B cell (primary cell): Measurements from ENCODE around the gene IL4. TPM values are rescaled to one million over a fixed set of nuclear protein-coding genes. Genes with fewer than 3 reads are reported as not detected.

Experiments
- ATAC-seq: fragments of 200-7000 bp; cut with Tn5 transposase; one replicate; pipeline ENCODE4 v1.10.0; 2021; ENCODE audit warnings: low read depth, mild to moderate bottlenecking, moderate number of reproducible peaks, moderate library complexity
- CTCF ChIA-PET: fragments of 350-600 bp; sonication (Branson Sonifier 250); formaldehyde crosslinking; loops from one replicate; lab custom pipeline; 2021; ENCODE audit warnings: antibody characterized with exemption, inconsistent platforms; lab: Charles Lee
- POLR2A ChIA-PET: fragments of 350-600 bp; sonication (Branson Sonifier 250); formaldehyde crosslinking; loops from one replicate; lab custom pipeline; 2021; ENCODE audit warnings: antibody characterized with exemption; lab: Charles Lee
- DNase-seq: peaks from one replicate; pipeline ENCODE4 v3.0.0; 2013
- H2AFZ ChIP-seq: 2 replicates; pipeline ENCODE4 v1.6.1; 2012; ENCODE audit warnings: mild to moderate bottlenecking, low read depth, low read length; ENCODE audit not compliant: insufficient read depth, poor library complexity, severe bottlenecking
- H3K27ac ChIP-seq, 2 donors: 1 replicate in 1 of 2; 2 replicates in 1 of 2; pipeline ENCODE4 v1.5.1; 2012 to 2013; ENCODE audit warnings: low read length in 2 of 2, mild to moderate bottlenecking in 2 of 2, moderate library complexity in 1 of 2
- H3K27me3 ChIP-seq, 4 experiments: fragments of 200-600 bp in 1 of 4; sonication (generic) in 1 of 4; replicated peaks in 1 of 4; 1 replicate in 2 of 4; 2 replicates in 2 of 4; pipeline versions ENCODE4 v1.6.1 to v1.7.0; 2013 to 2016; ENCODE audit warnings: low read length in 3 of 4, mild to moderate bottlenecking in 2 of 4, mixed read lengths in 1 of 4, moderate library complexity in 1 of 4; ENCODE audit not compliant: insufficient read depth in 4 of 4, control insufficient read depth in 3 of 4; ENCODE audit errors: control extremely low read depth in 1 of 4
- H3K36me3 ChIP-seq, 2 experiments: replicated peaks in 1 of 2; 1 replicate in 1 of 2; 2 replicates in 1 of 2; pipeline versions ENCODE4 v1.6.1 to v1.7.1; 2013; ENCODE audit warnings: low read length in 1 of 2; ENCODE audit not compliant: insufficient read depth in 2 of 2, control insufficient read depth in 1 of 2; ENCODE audit errors: control extremely low read depth in 1 of 2, extremely low read depth in 1 of 2
- H3K4me1 ChIP-seq, 2 donors: fragments of 200-600 bp in 1 of 2; sonication (generic) in 1 of 2; 1 replicate in 1 of 2; 2 replicates in 1 of 2; pipeline versions ENCODE4 v1.5.1 to v1.6.1; 2013 to 2017; ENCODE audit warnings: low read length in 2 of 2; ENCODE audit not compliant: control insufficient read depth in 2 of 2, insufficient read depth in 2 of 2
- H3K4me2 ChIP-seq: replicated peaks from 2 replicates; pipeline ENCODE3; 2012; ENCODE audit warnings: mild to moderate bottlenecking, low read depth, low read length; ENCODE audit not compliant: poor library complexity, severe bottlenecking
- H3K4me3 ChIP-seq, 5 experiments: fragments of 200-600 bp in 1 of 5; sonication (generic) in 1 of 5; 1 replicate in 3 of 5; 2 replicates in 2 of 5; pipeline versions ENCODE4 v1.5.1 to v1.7.0; 2011 to 2016; ENCODE audit warnings: low read length in 4 of 5, mild to moderate bottlenecking in 4 of 5, low read depth in 2 of 5, control low read depth in 1 of 5, moderate library complexity in 1 of 5; ENCODE audit not compliant: insufficient read depth in 1 of 5; ENCODE audit errors: control extremely low read depth in 1 of 5, extremely low read depth in 1 of 5
- H3K79me2 ChIP-seq: fragments of 200-600 bp; sonication (generic); one replicate; pipeline ENCODE4 v1.6.0; 2016; ENCODE audit warnings: low read length; ENCODE audit not compliant: control insufficient read depth, insufficient read depth
- H3K9ac ChIP-seq: fragments of 200-600 bp; sonication (generic); 2 replicates; pipeline ENCODE4 v1.6.1; 2017; ENCODE audit warnings: mild to moderate bottlenecking, low read length, moderate library complexity
- H3K9me3 ChIP-seq, 3 donors: one replicate each; pipeline versions ENCODE4 v1.6.1 to v1.7.1; 2013; ENCODE audit warnings: low read length in 2 of 3; ENCODE audit not compliant: control insufficient read depth in 2 of 3, insufficient read depth in 1 of 3; ENCODE audit errors: control extremely low read depth in 1 of 3
- H4K20me1 ChIP-seq: 2 replicates; pipeline ENCODE4 v1.6.0; 2012; ENCODE audit warnings: mild to moderate bottlenecking, low read length; ENCODE audit not compliant: insufficient read depth, control insufficient read depth, poor library complexity, severe bottlenecking
- H3K27ac Mint-ChIP-seq: one replicate; pipeline ENCODE4 v1.8.0; 2021; ENCODE audit warnings: mixed read lengths
- H3K27me3 Mint-ChIP-seq: one replicate; pipeline ENCODE4 v1.8.0; 2021; ENCODE audit warnings: mixed read lengths
- H3K4me1 Mint-ChIP-seq: one replicate; pipeline ENCODE4 v1.8.0; 2021; ENCODE audit warnings: mixed read lengths
- H3K4me3 Mint-ChIP-seq: one replicate; pipeline ENCODE4 v1.8.0; 2021; ENCODE audit warnings: mixed read lengths
- H3K9me3 Mint-ChIP-seq: one replicate; pipeline ENCODE4 v1.8.0; 2022; ENCODE audit warnings: mixed read lengths; ENCODE audit not compliant: insufficient read depth
- CTCF ChIP-seq: fragments of 200-600 bp; IDR thresholded peaks from one replicate; pipeline ENCODE4 v1.8.0; 2022; ENCODE audit warnings: antibody characterized with exemption, mild to moderate bottlenecking
- EZH2 ChIP-seq: IDR thresholded peaks from 2 replicates; pipeline ENCODE4 v1.6.1; 2012; ENCODE audit warnings: borderline replicate concordance, low read depth, mild to moderate bottlenecking, moderate library complexity, low read length; ENCODE audit not compliant: insufficient read depth, poor library complexity, severe bottlenecking
- WGBS: methylation state at CpG from one replicate; pipeline ENCODE4 v1.1.5; 2013; ENCODE audit warnings: missing lambda C conversion rate; ENCODE audit not compliant: insufficient coverage; 5-methylcytosine and 5-hydroxymethylcytosine counted together
- intact Hi-C: fragments of 100-400 bp; cut with micrococcal nuclease; formaldehyde crosslinking; loops from one replicate; pipeline ENCODE4 v1.10.0; 2022
- polyA plus RNA-seq: library from polyadenylated mRNA; depleted of rRNA; stranded (reverse); fragments of >200 nt; gene quantifications from 2 replicates; pipeline ENCODE4 v1.2.3, GENCODE V29; 2012
- total RNA-seq, 2 donors: library from RNA; stranded (reverse); fragments of 120-200 nt in 1 of 2; gene quantifications; 1 replicate in 1 of 2; 2 replicates in 1 of 2; pipeline versions ENCODE4 v1.2.3 to v1.2.4, GENCODE V29; 2013 to 2022

IL4 gene
- total and polyA plus RNA-seq, 2 donors (not counting 1 experiment from before 2014, with no cell fraction given), result not detected

GRCh38 chr5:132657676-132658380 lies 16.0 kb upstream of the IL4 start, which contains the start of gene IL13:
Gene IL13 (plus strand): TSS chr5:132658173. CDS start chr5:132658187, 14 bp downstream.
- H3K27ac Mint-ChIP-seq, result no peak within 1 kb of the TSS
- DNase-seq, result no peak
- Histone ChIP-seq H4K20me1 (no peaks in the 10 kb centered on the region), H2AFZ (no peak within 1 kb of the TSS), H3K9ac (no peak within 1 kb of the TSS), H3K4me3 (no peak within 1 kb of the TSS), H3K79me2 (no peaks in the 10 kb centered on the region), H3K36me3 (no peaks in the 10 kb centered on the region), H3K27me3 (peaks cover 0 to 37% (median 14%) of the 10 kb centered on the region in 4 experiments), H3K27ac (no peak within 1 kb of the TSS), H3K4me2 (no peak within 1 kb of the TSS), H3K4me1 (peaks cover 15 to 20% of the 10 kb centered on the region in 2 donors), H3K9me3 (peaks cover 0 to 8% (median 0%) of the 10 kb centered on the region in 3 donors)
- H3K27me3 Mint-ChIP-seq, result peaks cover 34% of the 10 kb centered on the region
- ChIA-PET CTCF (no interaction called here), POLR2A (no interaction called here)
- ATAC-seq, result no peak
- no peaks in the 10 kb centered on the region for H3K9me3 Mint-ChIP-seq
- WGBS, result over 99% methylated on average over 10 of the region's 12 CpGs
- intact Hi-C loops, result no loop called here
- TF ChIP-seq CTCF (no peak), EZH2 (no peak)
- no peak within 1 kb of the TSS for H3K4me3 Mint-ChIP-seq
- peaks cover 24% of the 10 kb centered on the region for H3K4me1 Mint-ChIP-seq
